ENCODE measurements around the gene PIGL.

The PIGL gene

DNA sequence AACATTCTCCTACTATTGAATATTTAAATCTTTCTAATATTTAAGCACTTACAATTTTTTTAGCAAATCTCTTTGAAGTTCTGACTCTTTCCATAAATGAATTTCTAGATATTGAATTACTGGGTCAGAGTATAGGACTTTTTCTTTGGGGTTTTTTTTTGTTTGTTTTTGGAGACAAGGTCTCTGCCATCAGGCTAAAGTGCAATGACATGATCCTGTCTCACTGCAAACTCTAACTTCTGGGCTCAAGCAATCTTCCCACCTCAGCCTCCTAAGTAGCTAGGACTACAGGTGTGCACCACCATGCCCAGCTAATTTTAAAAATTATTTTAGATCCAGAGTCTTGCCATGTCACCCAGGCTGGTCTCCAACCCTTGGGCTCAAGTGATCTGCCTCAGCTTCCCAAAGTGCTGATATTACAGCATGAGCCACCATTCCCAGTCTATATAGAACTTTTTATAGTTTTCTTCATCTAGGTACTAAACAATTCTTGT lies 24.9 kb downstream of the PIGL start:
- Histone ChIP-seq H3K27me3 (ENCODE audit: insufficient read depth, low read depth, severe bottlenecking) (no peaks in the 10 kb centered on the region), H3K27ac (no peak overlapping the region), H3K9me3 (ENCODE audit: severe bottlenecking) (no peaks in the 10 kb centered on the region), H3K4me3 (ENCODE audit: low read depth, low read length) (no peak overlapping the region), H3K36me3 (no peaks in the 10 kb centered on the region)
- DNase-seq, result no peak
- TF ChIP-seq, protein P1, sequence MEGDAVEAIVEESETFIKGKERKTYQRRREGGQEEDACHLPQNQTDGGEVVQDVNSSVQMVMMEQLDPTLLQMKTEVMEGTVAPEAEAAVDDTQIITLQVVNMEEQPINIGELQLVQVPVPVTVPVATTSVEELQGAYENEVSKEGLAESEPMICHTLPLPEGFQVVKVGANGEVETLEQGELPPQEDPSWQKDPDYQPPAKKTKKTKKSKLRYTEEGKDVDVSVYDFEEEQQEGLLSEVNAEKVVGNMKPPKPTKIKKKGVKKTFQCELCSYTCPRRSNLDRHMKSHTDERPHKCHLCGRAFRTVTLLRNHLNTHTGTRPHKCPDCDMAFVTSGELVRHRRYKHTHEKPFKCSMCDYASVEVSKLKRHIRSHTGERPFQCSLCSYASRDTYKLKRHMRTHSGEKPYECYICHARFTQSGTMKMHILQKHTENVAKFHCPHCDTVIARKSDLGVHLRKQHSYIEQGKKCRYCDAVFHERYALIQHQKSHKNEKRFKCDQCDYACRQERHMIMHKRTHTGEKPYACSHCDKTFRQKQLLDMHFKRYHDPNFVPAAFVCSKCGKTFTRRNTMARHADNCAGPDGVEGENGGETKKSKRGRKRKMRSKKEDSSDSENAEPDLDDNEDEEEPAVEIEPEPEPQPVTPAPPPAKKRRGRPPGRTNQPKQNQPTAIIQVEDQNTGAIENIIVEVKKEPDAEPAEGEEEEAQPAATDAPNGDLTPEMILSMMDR (IDR thresholded peaks at IDR 0.05; ENCODE audit: low read depth, low read length), result no peak

DNA sequence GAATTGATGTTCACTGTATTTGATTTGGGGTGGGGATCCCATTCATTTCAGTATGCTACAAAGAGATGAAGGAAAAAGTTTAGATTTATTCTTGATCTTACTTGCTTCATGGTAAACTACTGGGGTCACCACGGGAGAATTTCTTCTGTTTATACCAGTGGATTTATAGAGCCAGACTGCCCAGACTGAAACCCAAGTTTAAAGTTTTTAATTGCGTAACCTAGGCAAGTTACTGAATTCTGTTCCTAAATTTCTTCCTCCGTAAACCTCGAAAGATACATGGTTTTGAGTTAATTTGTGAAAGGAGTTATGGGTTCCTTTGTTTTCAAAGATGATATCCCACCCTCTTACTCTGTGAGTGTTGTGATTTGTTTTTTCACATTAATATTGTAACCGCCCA lies 26.4 kb downstream of the PIGL start:
- no peak overlapping the region for H3K4me3 ChIP-seq (ENCODE audit: low read depth, low read length)
- H3K36me3 ChIP-seq, result no peaks in the 10 kb centered on the region
- no peaks in the 10 kb centered on the region for H3K27me3 ChIP-seq (ENCODE audit: insufficient read depth, low read depth, severe bottlenecking)
- no peaks in the 10 kb centered on the region for H3K9me3 ChIP-seq (ENCODE audit: severe bottlenecking)
- TF ChIP-seq, protein P1 (IDR thresholded peaks at IDR 0.05; ENCODE audit: low read depth, low read length), result no peak
- DNase-seq, result no peak
- H3K27ac ChIP-seq, result no peak overlapping the region

DNA sequence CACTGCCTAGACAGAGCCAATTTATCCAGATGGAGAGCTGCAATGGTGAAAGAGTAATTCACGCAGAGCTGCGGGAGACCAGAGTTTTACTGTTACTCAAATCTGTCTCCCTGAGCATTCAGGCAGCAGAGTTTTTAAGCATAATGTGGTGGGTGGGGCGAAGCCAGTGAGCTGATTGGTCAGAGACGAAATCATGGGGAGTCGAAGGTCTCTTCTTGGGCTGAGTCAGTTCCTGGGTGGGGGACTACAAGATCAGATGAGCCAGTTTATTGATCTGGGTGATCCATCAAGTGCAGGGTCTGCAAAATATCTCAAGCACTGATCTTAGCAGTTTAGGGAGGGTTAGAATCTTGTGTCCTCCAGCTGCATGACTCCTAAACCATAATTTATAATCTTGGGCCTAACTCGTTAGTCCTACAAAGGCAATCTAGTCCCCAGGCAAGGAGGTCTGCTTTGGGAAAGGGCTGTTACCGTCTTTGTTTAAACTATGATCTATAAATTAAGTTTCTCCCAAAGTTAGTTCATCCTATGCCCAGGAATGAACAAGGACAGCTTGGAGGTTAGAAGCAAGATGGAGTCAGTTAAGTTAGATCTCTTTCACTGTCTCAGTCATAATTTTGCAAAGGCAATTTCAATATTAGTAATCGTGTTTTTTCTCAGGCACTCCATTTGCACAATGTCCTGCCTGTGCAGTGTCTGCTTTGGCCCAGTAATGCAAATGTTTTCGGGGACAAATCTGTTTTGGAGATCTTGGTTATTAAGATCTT lies 27.0 kb downstream of the PIGL start:
- TF ChIP-seq, protein P1 (IDR thresholded peaks at IDR 0.05; ENCODE audit: low read depth, low read length), result no peak
- no peak overlapping the region for H3K4me3 ChIP-seq (ENCODE audit: low read depth, low read length)
- no peaks in the 10 kb centered on the region for H3K27me3 ChIP-seq (ENCODE audit: insufficient read depth, low read depth, severe bottlenecking)
- no peak for DNase-seq
- H3K27ac ChIP-seq, result no peak overlapping the region
- no peaks in the 10 kb centered on the region for H3K36me3 ChIP-seq
- no peaks in the 10 kb centered on the region for H3K9me3 ChIP-seq (ENCODE audit: severe bottlenecking)

DNA sequence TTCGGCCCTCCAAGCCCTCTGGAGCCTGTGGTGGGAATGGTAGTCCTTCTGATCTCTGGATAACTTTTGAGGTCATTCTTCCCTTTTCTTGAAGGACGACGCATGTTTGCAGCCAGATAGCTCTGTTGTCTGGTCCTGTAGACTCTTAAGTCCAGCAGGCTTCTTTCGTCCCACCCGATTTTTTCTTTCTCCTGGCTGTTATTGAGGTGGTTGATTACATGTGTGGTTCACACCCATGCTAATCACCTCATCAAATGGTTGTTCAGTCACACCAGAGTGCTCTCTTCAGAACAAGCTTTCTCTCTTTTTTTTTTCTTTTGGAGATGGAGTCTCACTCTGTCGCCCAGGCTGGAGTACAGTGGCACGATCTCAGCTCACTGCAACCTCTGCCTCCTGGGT lies 30.6 kb downstream of the PIGL start:
- TF ChIP-seq, protein P1 (IDR thresholded peaks at IDR 0.05; ENCODE audit: low read depth, low read length), result no peak
- Histone ChIP-seq H3K4me3 (ENCODE audit: low read depth, low read length) (no peak overlapping the region), H3K27ac (no peak overlapping the region), H3K36me3 (no peaks in the 10 kb centered on the region; the same call in 1 of the 2 replicates), H3K27me3 (ENCODE audit: insufficient read depth, low read depth, severe bottlenecking) (no peaks in the 10 kb centered on the region), H3K9me3 (ENCODE audit: severe bottlenecking) (no peaks in the 10 kb centered on the region)
- no peak for DNase-seq

DNA sequence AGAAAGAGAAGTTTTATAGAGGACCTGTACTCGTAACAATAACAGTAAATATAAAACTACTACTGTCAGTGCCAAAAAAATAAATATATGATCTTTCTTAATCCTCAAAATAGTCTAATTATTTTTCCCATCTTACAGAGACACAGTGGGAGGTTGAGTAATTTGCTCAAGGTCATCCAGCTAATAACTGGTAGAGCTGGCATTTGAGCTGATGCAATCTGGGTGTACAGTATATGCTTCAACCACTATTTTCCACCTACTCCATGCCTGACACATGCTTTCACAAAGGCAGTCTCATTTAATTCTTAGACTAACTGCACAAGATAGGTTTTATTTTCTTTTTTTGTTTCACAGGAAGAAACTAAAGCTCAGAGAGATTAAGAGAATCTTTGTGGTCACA lies 33.6 kb downstream of the PIGL start:
- TF ChIP-seq, protein P1 (IDR thresholded peaks at IDR 0.05; ENCODE audit: low read depth, low read length), result no peak
- Histone ChIP-seq H3K9me3 (ENCODE audit: severe bottlenecking) (no peaks in the 10 kb centered on the region), H3K27me3 (ENCODE audit: insufficient read depth, low read depth, severe bottlenecking) (no peaks in the 10 kb centered on the region), H3K36me3 (peaks cover 3% of the 10 kb centered on the region; the same call in 1 of the 2 replicates), H3K4me3 (ENCODE audit: low read depth, low read length) (no peak overlapping the region), H3K27ac (no peak overlapping the region)
- DNase-seq, result no peak
